Retinal pigment epithelial cell (primary cell): ENCODE results near the gene ZNF580.

Source experiments
- DNase-seq: peaks from one replicate; pipeline ENCODE4 v3.0.0-alpha.2; 2010; ENCODE audit warnings: low read depth
- H3K4me3 ChIP-seq: 2 replicates; pipeline ENCODE4 v1.5.1; 2011; ENCODE audit warnings: mild to moderate bottlenecking, low read length, control low read depth, moderate library complexity
- CTCF ChIP-seq: conservative IDR thresholded peaks from 2 replicates; pipeline ENCODE4 v1.5.1; 2011; ENCODE audit warnings: low read depth, low read length, control low read depth, inconsistent platforms

The ZNF580 gene

DNA sequence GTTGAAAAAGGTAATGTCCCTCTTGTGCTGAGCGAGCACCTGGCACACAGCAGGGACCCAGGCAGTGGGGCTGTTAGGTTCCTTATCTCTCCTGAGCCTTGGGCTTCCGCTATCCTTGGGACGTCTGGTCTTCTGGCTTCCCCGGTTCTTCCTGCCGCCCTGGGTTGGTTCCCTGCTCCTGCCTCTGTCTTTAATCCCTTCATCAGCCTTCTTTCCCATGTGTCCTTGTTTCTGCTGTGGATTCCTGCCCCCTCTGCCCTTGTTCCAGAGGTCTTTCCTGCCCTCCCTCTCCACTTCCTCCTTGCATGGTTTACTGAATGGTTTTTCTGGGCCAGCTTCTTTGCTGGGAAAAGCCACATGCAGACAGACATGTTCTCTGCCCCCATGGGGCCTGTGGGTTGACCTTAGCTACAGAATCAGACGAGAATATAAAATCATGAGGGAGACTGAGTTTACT lies 36.8 kb downstream of the ZNF580 start:
- no peak for TF ChIP-seq CTCF
- no peak for DNase-seq
- no peak overlapping the region for H3K4me3 ChIP-seq

GRCh38 chr19:55678121-55678671 lies 37.4 kb downstream of the ZNF580 start:
- H3K4me3 ChIP-seq = no peak overlapping the region
- DNase-seq = no peak
- no peak for TF ChIP-seq CTCF

DNA sequence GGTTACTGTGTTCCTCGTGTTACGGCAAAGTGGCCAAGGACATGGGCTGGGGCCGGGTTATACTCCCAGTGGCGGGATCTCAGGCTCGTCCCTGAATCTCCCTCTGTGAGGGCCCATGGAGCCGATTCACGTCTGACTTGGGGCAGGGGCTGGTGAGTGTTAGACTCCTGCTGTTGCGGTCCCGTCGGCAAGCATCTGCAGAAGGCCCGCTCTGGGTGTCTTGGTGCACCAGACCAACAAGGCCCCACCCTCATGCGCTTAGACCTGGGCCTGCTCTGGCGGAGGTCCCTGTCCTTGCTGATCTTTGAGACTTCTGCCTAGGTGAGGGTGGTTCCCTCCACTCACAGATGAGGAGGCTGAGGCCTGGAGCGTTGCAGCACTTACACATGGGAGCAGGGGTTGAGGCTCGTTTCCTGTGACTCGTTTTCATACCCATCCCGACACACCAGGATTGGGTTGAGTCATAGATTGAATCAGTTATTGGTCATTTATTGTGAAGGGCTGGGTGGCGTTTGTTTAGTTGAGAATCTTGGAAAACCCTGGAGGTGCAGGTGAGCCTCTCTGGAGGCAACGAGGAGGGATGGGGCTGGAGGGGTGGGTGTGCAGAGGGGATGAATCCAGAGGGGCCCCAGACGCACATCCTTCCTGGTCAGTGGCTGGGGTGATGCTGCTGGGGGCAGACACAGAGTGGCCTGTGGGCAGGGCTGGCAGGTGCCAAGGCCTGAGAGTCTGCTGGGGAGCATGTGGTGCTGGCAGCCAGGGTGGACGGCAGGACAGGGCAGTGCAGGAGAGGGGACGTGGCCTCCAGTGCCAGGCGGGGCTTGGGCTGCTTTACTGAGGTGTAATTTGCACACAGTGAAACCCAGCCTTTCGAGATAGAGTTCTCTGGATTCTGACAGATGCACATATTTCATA lies 38.8 kb downstream of the ZNF580 start:
- TF ChIP-seq CTCF = no peak
- DNase-seq = no peak
- H3K4me3 ChIP-seq = no peak overlapping the region

GRCh38 chr19:55680339-55681130 lies 39.7 kb downstream of the ZNF580 start:
- DNase-seq = no peak
- no peak overlapping the region for H3K4me3 ChIP-seq
- TF ChIP-seq CTCF = no peak

DNA sequence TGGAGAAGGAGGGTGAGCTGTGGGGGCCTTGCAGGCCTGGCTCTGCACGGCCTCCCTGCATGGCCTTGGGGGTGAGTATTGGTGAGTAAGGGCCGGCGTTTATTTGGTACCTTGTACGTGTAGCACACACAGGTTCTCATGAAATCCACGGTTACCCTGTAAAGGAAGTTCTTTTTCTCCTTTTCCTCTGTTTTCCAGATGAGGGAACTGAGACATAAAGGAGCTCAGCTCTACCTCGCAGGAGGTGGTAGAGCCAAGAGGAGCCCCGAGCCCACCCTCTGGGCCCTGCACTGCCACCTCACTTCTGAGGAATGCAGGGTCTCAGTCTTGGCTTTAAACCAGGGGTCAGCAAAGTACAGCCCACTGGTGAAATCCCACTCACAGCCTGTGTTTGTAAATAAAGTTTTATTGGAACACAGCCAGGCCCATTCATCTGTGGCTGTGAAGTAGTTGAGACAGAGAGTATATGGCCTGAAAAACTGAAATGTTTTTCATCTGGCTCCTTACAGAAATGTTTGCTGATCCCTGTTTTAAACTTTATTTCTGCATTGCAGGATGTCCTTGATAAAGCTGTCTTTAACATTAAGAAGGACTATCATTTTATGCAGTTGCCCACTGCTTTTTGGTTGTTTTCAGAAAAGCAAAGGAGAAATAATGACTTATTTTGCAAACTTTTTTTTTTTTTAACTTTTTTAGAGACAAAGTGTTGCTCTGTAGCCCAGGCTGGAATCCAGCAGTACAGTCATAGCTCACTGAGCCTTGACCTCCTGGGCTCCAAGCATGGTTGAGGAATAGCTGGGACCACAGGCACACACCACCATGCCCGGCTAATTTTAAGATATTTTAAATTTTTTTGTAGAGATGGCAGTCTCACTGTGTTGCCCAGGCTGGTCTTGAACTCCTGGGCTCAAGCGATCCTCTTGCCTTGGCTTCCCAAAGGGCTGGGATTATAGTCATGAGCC lies 40.6 kb downstream of the ZNF580 start:
- H3K4me3 ChIP-seq = no peak overlapping the region
- no peak for DNase-seq
- no peak for TF ChIP-seq CTCF
